Measurements from ENCODE around the gene GTF2H3.

DNA sequence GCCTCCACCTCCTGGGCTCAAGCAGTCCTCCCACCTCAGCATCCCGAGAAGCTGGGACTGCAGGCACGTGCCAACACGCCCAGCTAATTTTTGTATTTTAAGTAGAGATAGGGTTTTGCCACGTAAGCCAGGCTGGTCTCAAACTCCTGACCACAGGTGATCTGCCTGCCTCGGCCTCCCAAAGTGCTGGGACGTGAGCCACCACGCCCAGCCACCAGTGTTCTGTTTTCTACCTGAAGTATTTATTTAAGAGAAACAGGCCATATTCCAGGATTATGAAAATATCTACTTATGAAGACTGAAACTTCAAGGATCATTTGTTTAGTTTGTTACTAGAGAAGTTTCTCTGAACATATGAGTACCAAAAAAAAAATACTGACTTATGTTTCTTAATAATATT, 10.3 kb downstream of the GTF2H3 start:
- TF ChIP-seq, protein P1, sequence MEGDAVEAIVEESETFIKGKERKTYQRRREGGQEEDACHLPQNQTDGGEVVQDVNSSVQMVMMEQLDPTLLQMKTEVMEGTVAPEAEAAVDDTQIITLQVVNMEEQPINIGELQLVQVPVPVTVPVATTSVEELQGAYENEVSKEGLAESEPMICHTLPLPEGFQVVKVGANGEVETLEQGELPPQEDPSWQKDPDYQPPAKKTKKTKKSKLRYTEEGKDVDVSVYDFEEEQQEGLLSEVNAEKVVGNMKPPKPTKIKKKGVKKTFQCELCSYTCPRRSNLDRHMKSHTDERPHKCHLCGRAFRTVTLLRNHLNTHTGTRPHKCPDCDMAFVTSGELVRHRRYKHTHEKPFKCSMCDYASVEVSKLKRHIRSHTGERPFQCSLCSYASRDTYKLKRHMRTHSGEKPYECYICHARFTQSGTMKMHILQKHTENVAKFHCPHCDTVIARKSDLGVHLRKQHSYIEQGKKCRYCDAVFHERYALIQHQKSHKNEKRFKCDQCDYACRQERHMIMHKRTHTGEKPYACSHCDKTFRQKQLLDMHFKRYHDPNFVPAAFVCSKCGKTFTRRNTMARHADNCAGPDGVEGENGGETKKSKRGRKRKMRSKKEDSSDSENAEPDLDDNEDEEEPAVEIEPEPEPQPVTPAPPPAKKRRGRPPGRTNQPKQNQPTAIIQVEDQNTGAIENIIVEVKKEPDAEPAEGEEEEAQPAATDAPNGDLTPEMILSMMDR (IDR thresholded peaks at IDR 0.05) = no peak
- no peak for TF ChIP-seq POLR2A (IDR thresholded peaks at IDR 0.05)
